ENCODE results near the gene TADA2B. TPM values are rescaled to one million over a fixed set of nuclear protein-coding genes. Genes with fewer than 3 reads are reported as not detected.

The TADA2B gene
- total RNA-seq, 1 experiment from 2014 or later, result 14.3 TPM

- Mint-ChIP-seq H3K4me1 (peaks cover 9% of the 10 kb centered on the region; the same call in 1 of the 2 replicates), H3K27ac (no peak overlapping the region), H3K36me3 (no peaks in the 10 kb centered on the region), H3K9me3 (peaks cover 7% of the 10 kb centered on the region), H3K27me3 (ENCODE audit: low read depth) (peaks cover 32% of the 10 kb centered on the region), H3K4me3 (no peak overlapping the region)
- TF ChIP-seq ZNF671 (CRISPR knock-in tag; IDR thresholded peaks at IDR 0.05), result no peak
- TF ChIP-seq SP1 (CRISPR knock-in tag; conservative IDR thresholded peaks at IDR 0.05), result no peak
- TF ChIP-seq TEAD1 (CRISPR knock-in tag; IDR thresholded peaks at IDR 0.05), result no peak
- TF ChIP-seq ETV6 (CRISPR knock-in tag; IDR thresholded peaks at IDR 0.05), result no peak
- TF ChIP-seq, protein P1, sequence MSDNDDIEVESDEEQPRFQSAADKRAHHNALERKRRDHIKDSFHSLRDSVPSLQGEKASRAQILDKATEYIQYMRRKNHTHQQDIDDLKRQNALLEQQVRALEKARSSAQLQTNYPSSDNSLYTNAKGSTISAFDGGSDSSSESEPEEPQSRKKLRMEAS (CRISPR knock-in tag; IDR thresholded peaks at IDR 0.05), result no peak
- no peak for TF ChIP-seq ESRRA (CRISPR knock-in tag; IDR thresholded peaks at IDR 0.05; ENCODE audit: borderline replicate concordance)
- TF ChIP-seq FOXP1 (CRISPR knock-in tag; IDR thresholded peaks at IDR 0.05; ENCODE audit: borderline replicate concordance), result no peak
- no peak for TF ChIP-seq NR3C1 (CRISPR knock-in tag; conservative IDR thresholded peaks at IDR 0.05; ENCODE audit: low read depth)
- TF ChIP-seq GRHL2 (CRISPR knock-in tag; IDR thresholded peaks at IDR 0.05; ENCODE audit: insufficient replicate concordance, severe bottlenecking), result no peak
- CTCF ChIA-PET, result interaction anchor here (1.1 to 1.2 kb wide), 2 partner anchors 50 to 228 kb away, joined by 3 read pairs; no protein-coding TSS in a partner anchor
- POLR2A ChIA-PET, result no interaction called here
- ATAC-seq (no peak), DNase-seq (ENCODE audit: low spot score) (no peak)
These were observed 64.2 kb downstream of the TADA2B start for GRCh38 chr4:7107166-7107905.

Other genes starting within 250 kb of the TADA2B start
- 42.4 to 45.1 TPM (median 43.4 TPM) in 3 replicates for gene TBC1D14, start 133.5 kb upstream of the TADA2B start, total RNA-seq (2021)
- gene GRPEL1, start 24.7 kb downstream of the TADA2B start, total RNA-seq (2021), result 45.9 to 50.1 TPM (median 50.0 TPM) in 3 replicates
- 5.5 to 9.1 TPM (median 6.6 TPM) in 3 replicates for gene SORCS2, start 149.2 kb downstream of the TADA2B start, total RNA-seq (2021)

All from WTC11 (cell line).